HepG2 (cell line): ENCODE measurements around the gene FRMD6. TPM values are rescaled to one million over a fixed set of nuclear protein-coding genes. Genes with fewer than 3 reads are reported as not detected.

Source experiments
- ATAC-seq: fragments of 200-7000 bp; cut with Tn5 transposase; 3 replicates; pipeline ENCODE4 v1.9.1; 2020; ENCODE audit warnings: mild to moderate bottlenecking, moderate library complexity
- BruUV-seq: library from RNA; stranded (reverse); fragments of 400-500 nt; replicated peaks from 2 replicates; lab custom pipeline; 2021; lab: Mats Ljungman, UMichigan
- CTCF ChIA-PET: fragments of 300-600 bp; formaldehyde crosslinking; extraction: SDS; loops from one replicate; lab custom pipeline; 2021; ENCODE audit warnings: low total read pairs, inconsistent platforms, low intra/inter-chr PET ratio; lab: Yijun Ruan, JAX
- POLR2A ChIA-PET: fragments of 350-600 bp; sonication (Branson Sonifier 250); formaldehyde crosslinking; loops from one replicate; lab custom pipeline; 2020; ENCODE audit warnings: antibody characterized with exemption, inconsistent platforms; lab: Yijun Ruan, JAX
- DNase-seq: peaks from one replicate; pipeline ENCODE4 v3.0.0-alpha.2; 2015; ENCODE audit warnings: low spot score
- FAIRE-seq: peaks from 3 replicates; lab custom pipeline; 2011; peaks lifted over from hg19 to GRCh38; lab: Jason Lieb, UNC
- H2AFZ ChIP-seq: one replicate; pipeline ENCODE4 v1.6.1; 2011; ENCODE audit warnings: low read length, inconsistent platforms
- H3K27ac ChIP-seq: fragments of 300-600 bp; 3 replicates; pipeline ENCODE4 v1.8.0; 2011; ENCODE audit warnings: mixed run types, mild to moderate bottlenecking, mixed read lengths, low read length, inconsistent platforms; ENCODE audit not compliant: insufficient read depth; ENCODE audit errors: extremely low read length
- H3K27me3 ChIP-seq, 2 experiments: fragments of 200-600 bp in 1 of 2; 2 replicates in 1 of 2; 3 replicates in 1 of 2; pipeline versions ENCODE4 v1.6.0 to v1.8.0; 2011; ENCODE audit warnings: low read length in 2 of 2, mild to moderate bottlenecking in 2 of 2, moderate library complexity in 2 of 2, inconsistent platforms in 1 of 2; ENCODE audit not compliant: insufficient read depth in 2 of 2, control insufficient read depth in 1 of 2
- H3K36me3 ChIP-seq, 2 experiments: fragments of 200-600 bp in 1 of 2; replicated peaks in 1 of 2; 2 replicates in 1 of 2; 3 replicates in 1 of 2; pipeline versions ENCODE4 v1.5.1 to v1.8.0; 2011; ENCODE audit warnings: low read length in 2 of 2, inconsistent platforms in 1 of 2; ENCODE audit not compliant: insufficient read depth in 2 of 2, control insufficient read depth in 1 of 2
- H3K4me1 ChIP-seq: 2 replicates; pipeline ENCODE4 v1.5.1; 2012; ENCODE audit warnings: low read length, inconsistent platforms; ENCODE audit not compliant: insufficient read depth
- H3K4me2 ChIP-seq: 2 replicates; pipeline ENCODE4 v1.6.0; 2011; ENCODE audit warnings: low read depth, low read length, inconsistent platforms
- H3K4me3 ChIP-seq, 3 experiments: fragments of 200-600 bp in 1 of 3; sonication (generic), shearing (Covaris generic) in 1 of 3; replicated peaks in 1 of 3; 2 replicates each; pipeline ENCODE4 v1.5.1; 2011 to 2016; ENCODE audit warnings: low read length in 3 of 3, inconsistent platforms in 2 of 3, low read depth in 2 of 3, mild to moderate bottlenecking in 2 of 3, control low read depth in 1 of 3, mixed read lengths in 1 of 3; ENCODE audit not compliant: insufficient read depth in 1 of 3
- H3K79me2 ChIP-seq: one replicate; pipeline ENCODE4 v1.6.1; 2011; ENCODE audit warnings: low read length, inconsistent platforms; ENCODE audit not compliant: insufficient read depth
- H3K9ac ChIP-seq: 2 replicates; pipeline ENCODE4 v1.6.0; 2011; ENCODE audit warnings: mild to moderate bottlenecking, low read depth, low read length, inconsistent platforms; ENCODE audit not compliant: insufficient read depth
- H3K9me3 ChIP-seq: 2 replicates; pipeline ENCODE4 v1.5.1; 2012; ENCODE audit warnings: mild to moderate bottlenecking, low read length
- H4K20me1 ChIP-seq: 2 replicates; pipeline ENCODE4 v1.6.0; 2011; ENCODE audit warnings: inconsistent platforms, mild to moderate bottlenecking, low read length, moderate library complexity; ENCODE audit not compliant: insufficient read depth
- CHCHD3 ChIP-seq: sonication (generic); formaldehyde crosslinking; IDR thresholded peaks from 2 replicates; pipeline ENCODE4 v1.8.0; 2022; ENCODE audit warnings: mild to moderate bottlenecking, missing genetic modification reagents, moderate library complexity
- ELF1 ChIP-seq: sonication (generic); formaldehyde crosslinking; IDR thresholded peaks from 2 replicates; pipeline ENCODE4 v1.4.0; 2020; ENCODE audit warnings: missing genetic modification reagents
- GTF2F1 ChIP-seq: fragments of 150-350 bp; IDR thresholded peaks from 2 replicates; pipeline ENCODE4 v1.6.1; 2014; ENCODE audit warnings: low read length
- JUNB ChIP-seq: sonication (generic); formaldehyde crosslinking; IDR thresholded peaks from 2 replicates; pipeline ENCODE4 v1.8.0; 2022; ENCODE audit warnings: missing genetic modification reagents, mild to moderate bottlenecking, borderline replicate concordance
- KDM6A ChIP-seq: IDR thresholded peaks from 2 replicates; pipeline ENCODE4 v1.6.1; 2016; ENCODE audit warnings: low read depth
- MEIS1 ChIP-seq: sonication (generic); formaldehyde crosslinking; IDR thresholded peaks from 2 replicates; pipeline ENCODE4 v1.9.0; 2021; ENCODE audit warnings: mild to moderate bottlenecking, missing genetic modification reagents, moderate library complexity, borderline replicate concordance
- NKX3-1 ChIP-seq: sonication (generic); formaldehyde crosslinking; IDR thresholded peaks from 2 replicates; pipeline ENCODE4 v1.5.0; 2020; ENCODE audit warnings: missing genetic modification reagents
- RCOR2 ChIP-seq: IDR thresholded peaks from 2 replicates; pipeline ENCODE4 v1.6.1; 2016; ENCODE audit warnings: missing biosample characterization, missing genetic modification reagents
- TCF7 ChIP-seq: sonication (generic); IDR thresholded peaks from 2 replicates; pipeline ENCODE4 v1.6.1; 2016; ENCODE audit warnings: antibody characterized with exemption, low read depth
- TEAD3 ChIP-seq: optimal IDR thresholded peaks from 2 replicates; pipeline ENCODE3; 2016; ENCODE audit warnings: borderline replicate concordance
- ZBTB38 ChIP-seq: sonication (generic); formaldehyde crosslinking; IDR thresholded peaks from 2 replicates; pipeline ENCODE4 v1.5.1; 2020; ENCODE audit warnings: mild to moderate bottlenecking, missing genetic modification reagents
- ZBTB49 ChIP-seq: sonication (generic); formaldehyde crosslinking; IDR thresholded peaks from 2 replicates; pipeline ENCODE4 v1.4.0; 2020; ENCODE audit warnings: missing genetic modification reagents, borderline replicate concordance
- ZNF549 ChIP-seq: sonication (generic); formaldehyde crosslinking; IDR thresholded peaks from 2 replicates; pipeline ENCODE4 v1.5.0; 2020; ENCODE audit warnings: missing genetic modification reagents
- WGBS: methylation state at CpG from one replicate; pipeline ENCODE4 v1.1.6; 2017; ENCODE audit warnings: low lambda C conversion rate; 5-methylcytosine and 5-hydroxymethylcytosine counted together
- in situ Hi-C: cut with HindIII; loops from 2 replicates; pipeline ENCODE4 v1.10.0; 2017; ENCODE audit warnings: low pct_unique_long_range_greater_than_20kb; ENCODE audit not compliant: extremely low pct_ligation_motif_present
- intact Hi-C: fragments of 100-400 bp; cut with micrococcal nuclease; formaldehyde crosslinking; loops from one replicate; pipeline ENCODE4 v1.10.0; 2022; ENCODE audit not compliant: unreplicated experiment
- polyA plus RNA-seq, 8 experiments: library from polyadenylated mRNA; depleted of rRNA in 3 of 8; stranded (reverse) in 7 of 8; unstranded in 1 of 8; fragments of >200 nt; fragmentation: Illumina TruSeq in 4 of 8; extraction: Trizol in 4 of 8; gene quantifications; 2 replicates each; pipeline versions ENCODE4 v1.2.1 to v1.2.3, GENCODE V29; 2011 to 2016; ENCODE audit warnings: low read depth in 4 of 8, missing spikeins in 1 of 8, mixed read lengths in 1 of 8; ENCODE audit not compliant: insufficient read depth in 1 of 8
- total RNA-seq, 5 experiments: library from RNA; depleted of rRNA; stranded (reverse); fragments of >200 nt; fragmentation: Illumina TruSeq; extraction: Trizol; gene quantifications; 2 replicates each; pipeline ENCODE4 v1.2.3, GENCODE V29; 2016; ENCODE audit warnings: low read depth in 1 of 5
- TF ChIP-seq, protein P1 (sequence below): sonication (generic); formaldehyde crosslinking; IDR thresholded peaks from 2 replicates; pipeline ENCODE4 v1.5.0; 2020; ENCODE audit warnings: missing genetic modification reagents, mild to moderate bottlenecking, borderline replicate concordance
- TF ChIP-seq, protein P2 (sequence below): sonication (generic); formaldehyde crosslinking; IDR thresholded peaks from 2 replicates; pipeline ENCODE4 v1.8.0; 2022; ENCODE audit warnings: missing genetic modification reagents, low read depth, mild to moderate bottlenecking, borderline replicate concordance
- TF ChIP-seq, protein P3 (sequence below): sonication (generic); formaldehyde crosslinking; IDR thresholded peaks from 2 replicates; pipeline ENCODE4 v1.4.0; 2020; ENCODE audit warnings: missing genetic modification reagents

FRMD6 gene
- total and polyA plus RNA-seq, 2 of the 13 experiments (the other 11 are each of a cell fraction or from before 2014, with no cell fraction given) = 2.4 to 5.4 TPM

DNA sequence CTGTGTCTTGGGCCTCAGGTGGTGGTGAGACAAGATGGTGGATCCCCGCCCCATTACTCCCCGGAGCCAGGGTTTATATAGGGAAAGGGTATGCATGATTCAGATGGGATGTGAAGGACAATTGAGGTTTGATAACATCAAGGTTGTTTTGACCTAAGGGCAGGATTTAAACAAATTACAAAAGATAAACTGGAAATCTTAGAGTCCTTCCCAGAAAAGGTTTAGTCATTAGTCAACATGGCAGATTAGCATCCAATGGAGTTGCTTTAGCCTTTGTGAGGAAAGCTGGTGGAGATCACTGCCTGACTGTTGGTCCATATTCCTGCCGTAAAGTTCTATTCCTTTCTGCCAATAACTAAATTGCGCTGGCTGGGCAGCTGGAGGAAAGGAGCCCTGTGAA lies 15.6 kb upstream of the FRMD6 start (continued):
- TF ChIP-seq CHCHD3 (no peak), GTF2F1 (no peak), RCOR2 (CRISPR knock-in tag) (no peak), TCF7 (no peak), JUNB (no peak)
- TF ChIP-seq, protein P1, sequence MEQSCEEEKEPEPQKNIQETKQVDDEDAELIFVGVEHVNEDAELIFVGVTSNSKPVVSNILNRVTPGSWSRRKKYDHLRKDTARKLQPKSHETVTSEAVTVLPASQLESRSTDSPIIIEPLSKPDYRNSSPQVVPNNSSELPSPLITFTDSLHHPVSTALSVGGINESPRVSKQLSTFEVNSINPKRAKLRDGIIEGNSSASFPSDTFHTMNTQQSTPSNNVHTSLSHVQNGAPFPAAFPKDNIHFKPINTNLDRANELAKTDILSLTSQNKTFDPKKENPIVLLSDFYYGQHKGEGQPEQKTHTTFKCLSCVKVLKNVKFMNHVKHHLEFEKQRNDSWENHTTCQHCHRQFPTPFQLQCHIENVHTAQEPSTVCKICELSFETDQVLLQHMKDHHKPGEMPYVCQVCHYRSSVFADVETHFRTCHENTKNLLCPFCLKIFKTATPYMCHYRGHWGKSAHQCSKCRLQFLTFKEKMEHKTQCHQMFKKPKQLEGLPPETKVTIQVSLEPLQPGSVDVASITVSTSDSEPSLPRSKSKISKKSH (CRISPR knock-in tag) = no peak
- TF ChIP-seq, all 625 proteins: peak for 0

- 3% methylated on average over 7 of the region's 7 CpGs for WGBS
- no peaks in the 10 kb centered on the region for H3K79me2 ChIP-seq
- no peaks in the 10 kb centered on the region for H4K20me1 ChIP-seq
- no peaks in the 10 kb centered on the region for H3K36me3 ChIP-seq
- no peaks in the 10 kb centered on the region for H3K27me3 ChIP-seq
- FAIRE-seq (no peak), DNase-seq (peak; percentile 75), ATAC-seq (peak; percentile 99)
- no peak overlapping the region for H3K27ac ChIP-seq
- no peak overlapping the region for H3K4me2 ChIP-seq
- in situ Hi-C loops (no loop called here), intact Hi-C loops (loop anchor here (5.0 kb wide), 1 partner anchor 61 kb away; no protein-coding TSS in a partner anchor)
- H3K4me1 ChIP-seq = peaks cover 12% of the 10 kb centered on the region
- no peaks in the 10 kb centered on the region for H3K9me3 ChIP-seq
- no peak overlapping the region for H3K9ac ChIP-seq
- ChIA-PET POLR2A (interaction anchor here (2.0 kb wide), 1 partner anchor 13 kb away, joined by 6 read pairs; the partner anchor contains the start of gene FRMD6), CTCF (no interaction called here)
- H2AFZ ChIP-seq = no peak overlapping the region
- no peak overlapping the region; a peak in 1 of 6 replicates for H3K4me3 ChIP-seq
- no TSS peak for BruUV-seq
- TF ChIP-seq, protein P2, sequence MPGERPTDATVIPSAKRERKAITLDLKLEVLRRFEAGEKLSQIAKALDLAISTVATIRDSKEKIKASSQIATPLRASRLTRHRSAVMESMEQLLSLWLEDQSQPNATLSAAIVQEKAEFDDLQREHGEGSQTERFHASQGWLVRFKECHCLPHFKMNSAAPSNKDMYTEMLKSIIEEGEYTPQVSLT = no peak
- TF ChIP-seq MEIS1 (CRISPR knock-in tag) = no peak
- no peak for TF ChIP-seq ZBTB38
- no peak for TF ChIP-seq NKX3-1 (CRISPR knock-in tag)
- peak; percentile 97 for TF ChIP-seq TEAD3 (CRISPR knock-in tag)
- TF ChIP-seq, protein P3, sequence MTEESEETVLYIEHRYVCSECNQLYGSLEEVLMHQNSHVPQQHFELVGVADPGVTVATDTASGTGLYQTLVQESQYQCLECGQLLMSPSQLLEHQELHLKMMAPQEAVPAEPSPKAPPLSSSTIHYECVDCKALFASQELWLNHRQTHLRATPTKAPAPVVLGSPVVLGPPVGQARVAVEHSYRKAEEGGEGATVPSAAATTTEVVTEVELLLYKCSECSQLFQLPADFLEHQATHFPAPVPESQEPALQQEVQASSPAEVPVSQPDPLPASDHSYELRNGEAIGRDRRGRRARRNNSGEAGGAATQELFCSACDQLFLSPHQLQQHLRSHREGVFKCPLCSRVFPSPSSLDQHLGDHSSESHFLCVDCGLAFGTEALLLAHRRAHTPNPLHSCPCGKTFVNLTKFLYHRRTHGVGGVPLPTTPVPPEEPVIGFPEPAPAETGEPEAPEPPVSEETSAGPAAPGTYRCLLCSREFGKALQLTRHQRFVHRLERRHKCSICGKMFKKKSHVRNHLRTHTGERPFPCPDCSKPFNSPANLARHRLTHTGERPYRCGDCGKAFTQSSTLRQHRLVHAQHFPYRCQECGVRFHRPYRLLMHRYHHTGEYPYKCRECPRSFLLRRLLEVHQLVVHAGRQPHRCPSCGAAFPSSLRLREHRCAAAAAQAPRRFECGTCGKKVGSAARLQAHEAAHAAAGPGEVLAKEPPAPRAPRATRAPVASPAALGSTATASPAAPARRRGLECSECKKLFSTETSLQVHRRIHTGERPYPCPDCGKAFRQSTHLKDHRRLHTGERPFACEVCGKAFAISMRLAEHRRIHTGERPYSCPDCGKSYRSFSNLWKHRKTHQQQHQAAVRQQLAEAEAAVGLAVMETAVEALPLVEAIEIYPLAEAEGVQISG (CRISPR knock-in tag) = no peak
- no peak for TF ChIP-seq ZBTB49 (CRISPR knock-in tag)
- no peak for TF ChIP-seq KDM6A (CRISPR knock-in tag)
- TF ChIP-seq ELF1 = peak; percentile 76
- TF ChIP-seq ZNF549 (CRISPR knock-in tag) = no peak
Measured at GRCh38 chr14:51638071-51638944, 13.4 kb upstream of the FRMD6 start.
